ENCODE results near the gene NCKAP1.

GRCh38 chr2:183009249-183009899, 28.9 kb downstream of the NCKAP1 start:
- no peak for TF ChIP-seq CTCF (IDR thresholded peaks at IDR 0.05; ENCODE audit: extremely low read depth in 1 of 2, insufficient read depth in 1 of 2, low read depth in 1 of 2, low read length in 2 of 2)
- no peak for TF ChIP-seq FOS (IDR thresholded peaks at IDR 0.05; ENCODE audit: borderline replicate concordance, insufficient read depth, low read length)
- no peak for TF ChIP-seq JUN (IDR thresholded peaks at IDR 0.05; ENCODE audit: borderline replicate concordance, insufficient read depth, insufficient read length, low read depth)
- no peak for TF ChIP-seq POLR2A (IDR thresholded peaks at IDR 0.05; ENCODE audit: low read depth, low read length)
- no peak for TF ChIP-seq MAX (IDR thresholded peaks at IDR 0.05; ENCODE audit: insufficient read depth, insufficient read length)
- no peak for TF ChIP-seq MYC (IDR thresholded peaks at IDR 0.05; ENCODE audit: low read depth, low read length)
- no peak for TF ChIP-seq EZH2 (IDR thresholded peaks at IDR 0.05; ENCODE audit: borderline replicate concordance, low read depth, low read length, severe bottlenecking)

Measured in endothelial cell of umbilical vein (primary cell).